Measurements from ENCODE around the gene PSEN2.

- TF ChIP-seq CTCF (IDR thresholded peaks at IDR 0.05) (no peak), POLR2A (IDR thresholded peaks at IDR 0.05) (no peak)
These were observed 70.3 kb downstream of the PSEN2 start for GRCh38 chr1:226940806-226941067.

Measured in adrenal gland (tissue), 5 donors.